ENCODE results near the gene C5AR1. TPM values are rescaled to one million over a fixed set of nuclear protein-coding genes. Genes with fewer than 3 reads are reported as not detected.

C5AR1 gene
- total RNA-seq, 2 experiments from 2014 or later: 4.0 to 4.6 TPM

Other genes starting within 250 kb of the C5AR1 start
- gene ZC3H4, start 196.1 kb upstream of the C5AR1 start, total RNA-seq: 10 to 100 TPM; 84.3 to 86.0 TPM
- 100 to 1,000 TPM; 108 to 114 TPM for gene SAE1, start 179.0 kb upstream of the C5AR1 start, total RNA-seq
- 10 to 100 TPM; 29.5 to 29.9 TPM for gene BBC3, start 78.7 kb upstream of the C5AR1 start, total RNA-seq
- 10 to 100 TPM; 37.8 to 39.6 TPM for gene CCDC9, start 53.3 kb upstream of the C5AR1 start, total RNA-seq
- gene INAFM1, start 35.0 kb upstream of the C5AR1 start, total RNA-seq: 10 to 100 TPM; 14.2 to 15.4 TPM
- under 1 TPM; 0.72 to 0.85 TPM for gene C5AR2, start 22.3 kb downstream of the C5AR1 start, total RNA-seq
- 10 to 100 TPM; 13.3 to 15.3 TPM for gene DHX34, start 39.5 kb downstream of the C5AR1 start, total RNA-seq
- under 1 TPM in 1 of 2 experiments, not detected in 1; 0.68 TPM for gene MEIS3, start 109.7 kb downstream of the C5AR1 start, total RNA-seq
- gene SLC8A2, start 162.0 kb downstream of the C5AR1 start, total RNA-seq: under 1 TPM in 1 of 2 experiments, not detected in 1; 0.20 TPM
- gene KPTN, start 174.4 kb downstream of the C5AR1 start, total RNA-seq: 1 to 10 TPM; 8.0 to 8.6 TPM
- gene NAPA, start 205.2 kb downstream of the C5AR1 start, total RNA-seq: 100 to 1,000 TPM in 1 of 2 experiments, 10 to 100 TPM in 1; 96.4 to 103 TPM